ENCODE measurements around the gene HAND2. TPM values are rescaled to one million over a fixed set of nuclear protein-coding genes. Genes with fewer than 3 reads are reported as not detected.

HAND2 gene
- total and polyA plus RNA-seq, 2 of the 13 experiments (the other 11 are each of a cell fraction or from before 2014, with no cell fraction given), result not detected

DNA sequence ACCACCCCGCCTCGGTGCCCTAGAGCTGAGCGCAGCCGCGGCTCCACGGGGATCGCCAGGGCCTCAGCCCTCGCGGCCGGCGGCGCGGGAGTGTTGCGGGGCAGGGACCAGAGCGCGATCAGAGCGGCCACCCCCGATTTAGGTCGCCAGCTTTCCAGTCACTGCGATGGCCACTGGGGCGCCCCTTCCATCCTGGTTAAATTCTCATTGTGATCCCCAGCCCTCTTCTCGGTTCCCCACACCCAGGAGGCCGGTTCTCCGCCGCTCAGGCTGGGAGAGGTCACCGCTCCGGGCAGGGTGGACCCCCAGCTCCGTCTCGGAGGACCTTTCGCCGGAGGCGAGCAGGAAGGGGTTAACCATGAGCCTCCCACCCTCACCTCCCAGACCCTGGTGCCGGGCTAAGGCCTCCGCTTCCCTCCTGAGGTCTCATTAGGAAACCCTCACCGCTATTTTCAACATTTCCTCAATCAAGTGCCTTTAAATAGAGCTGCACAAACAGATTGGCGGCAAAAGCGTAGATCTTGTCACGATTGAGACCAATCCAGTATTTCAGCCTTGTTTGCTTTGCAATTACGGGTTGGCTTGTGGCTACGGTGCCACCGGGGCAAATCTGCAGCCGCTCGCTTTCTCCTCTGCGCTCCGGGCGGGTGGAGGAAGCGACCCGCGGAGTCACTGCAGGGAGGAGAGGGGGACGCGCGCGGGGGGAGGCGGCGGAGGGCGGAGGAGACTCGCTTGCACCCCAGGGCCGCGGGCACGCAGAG, 8.3 kb upstream of the HAND2 start:
- Histone ChIP-seq H3K4me1 (ENCODE audit: insufficient read depth, low read length) (no peaks in the 10 kb centered on the region), H3K27me3 (ENCODE audit: control insufficient read depth in 1 of 2, insufficient read depth in 2 of 2, low read length in 2 of 2) (peaks cover 4 to 40% of the 10 kb centered on the region in 2 experiments; a peak in 3 of 5 replicates), H4K20me1 (ENCODE audit: insufficient read depth, low read length) (no peaks in the 10 kb centered on the region), H2AFZ (ENCODE audit: low read length) (no peak overlapping the region), H3K4me3 (replicated peaks in 1 of 3; ENCODE audit: insufficient read depth in 1 of 3, low read depth in 2 of 3, low read length in 3 of 3) (no peak overlapping the region), H3K9me3 (ENCODE audit: low read length) (no peaks in the 10 kb centered on the region), H3K36me3 (replicated peaks in 1 of 2; ENCODE audit: control insufficient read depth in 1 of 2, insufficient read depth in 2 of 2, low read length in 2 of 2) (no peaks in the 10 kb centered on the region), H3K27ac (ENCODE audit: extremely low read length, insufficient read depth, low read length) (no peak overlapping the region), H3K4me2 (ENCODE audit: low read depth, low read length) (no peak overlapping the region), H3K79me2 (ENCODE audit: insufficient read depth, low read length) (no peaks in the 10 kb centered on the region), H3K9ac (ENCODE audit: insufficient read depth, low read depth, low read length) (no peak overlapping the region)
- in situ Hi-C loops (cut with HindIII; ENCODE audit: extremely low pct_ligation_motif_present, low pct_unique_long_range_greater_than_20kb) (no loop called here), intact Hi-C loops (cut with micrococcal nuclease; ENCODE audit: unreplicated experiment) (no loop called here)
- no TSS peak for BruUV-seq (replicated peaks)
- ChIA-PET CTCF (ENCODE audit: low intra/inter-chr PET ratio, low total read pairs) (no interaction called here), POLR2A (no interaction called here)
- ATAC-seq (no peak), FAIRE-seq (no peak), DNase-seq (ENCODE audit: low spot score) (no peak)
- 36% methylated on average over 50 of the region's 60 CpGs for WGBS (ENCODE audit: low lambda C conversion rate)
- TF ChIP-seq KDM4B (CRISPR knock-in tag; IDR thresholded peaks at IDR 0.05), result no peak
- TF ChIP-seq KLF13 (CRISPR knock-in tag; IDR thresholded peaks at IDR 0.05), result no peak
- TF ChIP-seq, protein P1, sequence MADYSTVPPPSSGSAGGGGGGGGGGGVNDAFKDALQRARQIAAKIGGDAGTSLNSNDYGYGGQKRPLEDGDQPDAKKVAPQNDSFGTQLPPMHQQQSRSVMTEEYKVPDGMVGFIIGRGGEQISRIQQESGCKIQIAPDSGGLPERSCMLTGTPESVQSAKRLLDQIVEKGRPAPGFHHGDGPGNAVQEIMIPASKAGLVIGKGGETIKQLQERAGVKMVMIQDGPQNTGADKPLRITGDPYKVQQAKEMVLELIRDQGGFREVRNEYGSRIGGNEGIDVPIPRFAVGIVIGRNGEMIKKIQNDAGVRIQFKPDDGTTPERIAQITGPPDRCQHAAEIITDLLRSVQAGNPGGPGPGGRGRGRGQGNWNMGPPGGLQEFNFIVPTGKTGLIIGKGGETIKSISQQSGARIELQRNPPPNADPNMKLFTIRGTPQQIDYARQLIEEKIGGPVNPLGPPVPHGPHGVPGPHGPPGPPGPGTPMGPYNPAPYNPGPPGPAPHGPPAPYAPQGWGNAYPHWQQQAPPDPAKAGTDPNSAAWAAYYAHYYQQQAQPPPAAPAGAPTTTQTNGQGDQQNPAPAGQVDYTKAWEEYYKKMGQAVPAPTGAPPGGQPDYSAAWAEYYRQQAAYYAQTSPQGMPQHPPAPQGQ (CRISPR knock-in tag; IDR thresholded peaks at IDR 0.05; ENCODE audit: borderline replicate concordance), result no peak
- TF ChIP-seq IKZF1 (IDR thresholded peaks at IDR 0.05), result no peak
- TF ChIP-seq ADNP (CRISPR knock-in tag; IDR thresholded peaks at IDR 0.05), result no peak
- no peak for TF ChIP-seq TAF1 (CRISPR knock-in tag; IDR thresholded peaks at IDR 0.05)

DNA sequence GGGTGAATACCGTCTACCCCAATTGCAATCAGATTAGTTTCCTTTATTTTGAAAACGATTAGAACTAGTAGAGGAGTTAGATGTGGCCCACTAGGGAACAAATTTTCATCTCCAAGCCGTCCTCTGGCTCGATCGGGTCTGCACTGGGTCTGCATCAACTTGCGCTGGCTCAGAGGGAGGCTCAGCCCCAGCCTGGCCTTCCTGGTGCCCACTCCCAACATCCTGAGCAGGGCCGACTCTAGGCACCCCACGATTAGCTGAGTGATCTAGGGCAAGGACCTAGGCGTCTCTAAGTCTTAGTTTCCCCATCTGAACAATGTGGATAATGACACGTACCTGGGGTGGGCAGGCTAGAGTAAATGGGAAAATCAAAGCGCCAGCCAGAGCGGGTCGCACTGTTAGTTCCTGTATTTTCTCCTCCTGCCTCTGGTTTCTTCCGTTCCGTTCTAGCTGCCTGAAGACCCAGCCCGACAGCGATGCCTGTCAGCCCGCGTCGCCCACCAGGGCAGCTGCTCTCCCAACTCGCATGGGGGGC, 7.7 kb upstream of the HAND2 start:
- Histone ChIP-seq H3K4me3 (replicated peaks in 1 of 3; ENCODE audit: insufficient read depth in 1 of 3, low read depth in 2 of 3, low read length in 3 of 3) (no peak overlapping the region), H3K27me3 (ENCODE audit: control insufficient read depth in 1 of 2, insufficient read depth in 2 of 2, low read length in 2 of 2) (peaks cover 4 to 46% of the 10 kb centered on the region in 2 experiments; a peak in 3 of 5 replicates)
- TF ChIP-seq ZNF530 (CRISPR knock-in tag; IDR thresholded peaks at IDR 0.05; ENCODE audit: low read depth), result no peak
- TF ChIP-seq FOXJ3 (CRISPR knock-in tag; IDR thresholded peaks at IDR 0.05; ENCODE audit: borderline replicate concordance), result no peak
- TF ChIP-seq, protein P2, sequence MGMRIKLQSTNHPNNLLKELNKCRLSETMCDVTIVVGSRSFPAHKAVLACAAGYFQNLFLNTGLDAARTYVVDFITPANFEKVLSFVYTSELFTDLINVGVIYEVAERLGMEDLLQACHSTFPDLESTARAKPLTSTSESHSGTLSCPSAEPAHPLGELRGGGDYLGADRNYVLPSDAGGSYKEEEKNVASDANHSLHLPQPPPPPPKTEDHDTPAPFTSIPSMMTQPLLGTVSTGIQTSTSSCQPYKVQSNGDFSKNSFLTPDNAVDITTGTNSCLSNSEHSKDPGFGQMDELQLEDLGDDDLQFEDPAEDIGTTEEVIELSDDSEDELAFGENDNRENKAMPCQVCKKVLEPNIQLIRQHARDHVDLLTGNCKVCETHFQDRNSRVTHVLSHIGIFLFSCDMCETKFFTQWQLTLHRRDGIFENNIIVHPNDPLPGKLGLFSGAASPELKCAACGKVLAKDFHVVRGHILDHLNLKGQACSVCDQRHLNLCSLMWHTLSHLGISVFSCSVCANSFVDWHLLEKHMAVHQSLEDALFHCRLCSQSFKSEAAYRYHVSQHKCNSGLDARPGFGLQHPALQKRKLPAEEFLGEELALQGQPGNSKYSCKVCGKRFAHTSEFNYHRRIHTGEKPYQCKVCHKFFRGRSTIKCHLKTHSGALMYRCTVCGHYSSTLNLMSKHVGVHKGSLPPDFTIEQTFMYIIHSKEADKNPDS (CRISPR knock-in tag; IDR thresholded peaks at IDR 0.05), result no peak
- TF ChIP-seq, protein P3, sequence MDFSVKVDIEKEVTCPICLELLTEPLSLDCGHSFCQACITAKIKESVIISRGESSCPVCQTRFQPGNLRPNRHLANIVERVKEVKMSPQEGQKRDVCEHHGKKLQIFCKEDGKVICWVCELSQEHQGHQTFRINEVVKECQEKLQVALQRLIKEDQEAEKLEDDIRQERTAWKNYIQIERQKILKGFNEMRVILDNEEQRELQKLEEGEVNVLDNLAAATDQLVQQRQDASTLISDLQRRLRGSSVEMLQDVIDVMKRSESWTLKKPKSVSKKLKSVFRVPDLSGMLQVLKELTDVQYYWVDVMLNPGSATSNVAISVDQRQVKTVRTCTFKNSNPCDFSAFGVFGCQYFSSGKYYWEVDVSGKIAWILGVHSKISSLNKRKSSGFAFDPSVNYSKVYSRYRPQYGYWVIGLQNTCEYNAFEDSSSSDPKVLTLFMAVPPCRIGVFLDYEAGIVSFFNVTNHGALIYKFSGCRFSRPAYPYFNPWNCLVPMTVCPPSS (IDR thresholded peaks at IDR 0.05), result no peak
- TF ChIP-seq, protein P4, sequence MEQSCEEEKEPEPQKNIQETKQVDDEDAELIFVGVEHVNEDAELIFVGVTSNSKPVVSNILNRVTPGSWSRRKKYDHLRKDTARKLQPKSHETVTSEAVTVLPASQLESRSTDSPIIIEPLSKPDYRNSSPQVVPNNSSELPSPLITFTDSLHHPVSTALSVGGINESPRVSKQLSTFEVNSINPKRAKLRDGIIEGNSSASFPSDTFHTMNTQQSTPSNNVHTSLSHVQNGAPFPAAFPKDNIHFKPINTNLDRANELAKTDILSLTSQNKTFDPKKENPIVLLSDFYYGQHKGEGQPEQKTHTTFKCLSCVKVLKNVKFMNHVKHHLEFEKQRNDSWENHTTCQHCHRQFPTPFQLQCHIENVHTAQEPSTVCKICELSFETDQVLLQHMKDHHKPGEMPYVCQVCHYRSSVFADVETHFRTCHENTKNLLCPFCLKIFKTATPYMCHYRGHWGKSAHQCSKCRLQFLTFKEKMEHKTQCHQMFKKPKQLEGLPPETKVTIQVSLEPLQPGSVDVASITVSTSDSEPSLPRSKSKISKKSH (CRISPR knock-in tag; IDR thresholded peaks at IDR 0.05; ENCODE audit: borderline replicate concordance), result no peak

More for the DNA sequence above, 7.7 kb upstream of the HAND2 start:
- no peak overlapping the region for H3K9ac ChIP-seq (ENCODE audit: insufficient read depth, low read depth, low read length)
- H3K27ac ChIP-seq (ENCODE audit: extremely low read length, insufficient read depth, low read length), result no peak overlapping the region
- no peak overlapping the region for H2AFZ ChIP-seq (ENCODE audit: low read length)
- 69% methylated on average over 19 of the region's 21 CpGs for WGBS (ENCODE audit: low lambda C conversion rate)
- no peaks in the 10 kb centered on the region for H3K36me3 ChIP-seq (replicated peaks in 1 of 2; ENCODE audit: control insufficient read depth in 1 of 2, insufficient read depth in 2 of 2, low read length in 2 of 2)
- H3K4me1 ChIP-seq (ENCODE audit: insufficient read depth, low read length), result no peaks in the 10 kb centered on the region
- intact Hi-C loops (cut with micrococcal nuclease; ENCODE audit: unreplicated experiment), result no loop called here
- in situ Hi-C loops (cut with HindIII; ENCODE audit: extremely low pct_ligation_motif_present, low pct_unique_long_range_greater_than_20kb), result no loop called here
- no TSS peak for BruUV-seq (replicated peaks)
- ChIA-PET POLR2A (no interaction called here), CTCF (ENCODE audit: low intra/inter-chr PET ratio, low total read pairs) (no interaction called here)
- H3K4me2 ChIP-seq (ENCODE audit: low read depth, low read length), result no peak overlapping the region
- DNase-seq (ENCODE audit: low spot score) (no peak), FAIRE-seq (no peak), ATAC-seq (no peak; the same call in 2 of the 3 replicates)
- no peaks in the 10 kb centered on the region for H3K79me2 ChIP-seq (ENCODE audit: insufficient read depth, low read length)
- H4K20me1 ChIP-seq (ENCODE audit: insufficient read depth, low read length), result no peaks in the 10 kb centered on the region
- H3K9me3 ChIP-seq (ENCODE audit: low read length), result no peaks in the 10 kb centered on the region
